HG03095 (cell line): ENCODE data around the gene CNDP1.

Source experiments
- ATAC-seq: cut with Tn5 transposase; IDR thresholded peaks from one replicate; pipeline ENCODE4 v1.9.1; 2021; ENCODE audit warnings: moderate library complexity; ENCODE audit not compliant: unreplicated experiment

CNDP1 gene

GRCh38 chr18:74577019-74577418, 42.7 kb downstream of the CNDP1 start:
- no peak for ATAC-seq

- no peak for ATAC-seq
Measured at GRCh38 chr18:74579496-74580065, 45.3 kb downstream of the CNDP1 start.

- ATAC-seq = no peak
Measured at GRCh38 chr18:74582642-74583041, 48.3 kb downstream of the CNDP1 start.

GRCh38 chr18:74587441-74587840, 53.1 kb downstream of the CNDP1 start:
- no peak for ATAC-seq

DNA sequence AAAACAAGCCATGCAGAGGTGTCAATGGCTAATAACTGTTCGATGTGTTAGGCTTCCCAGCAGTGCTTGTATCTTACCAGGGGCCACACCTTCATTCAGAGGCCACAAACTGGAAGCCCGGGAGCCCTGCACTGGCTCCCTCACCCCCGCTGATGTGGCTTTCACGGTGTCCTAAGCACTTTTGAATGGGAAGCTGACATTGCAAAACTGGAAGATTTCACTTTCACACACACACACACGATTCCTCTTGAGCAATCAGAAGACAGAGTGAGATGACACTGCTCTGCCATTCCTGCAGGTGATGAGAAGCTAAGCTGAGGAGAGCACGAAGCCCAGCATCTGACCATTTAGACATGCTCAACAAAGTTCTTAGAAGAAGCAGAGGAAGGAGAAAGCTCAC, 54.7 kb downstream of the CNDP1 start:
- no peak for ATAC-seq

GRCh38 chr18:74589811-74590210, 55.5 kb downstream of the CNDP1 start:
- ATAC-seq = no peak

- ATAC-seq = no peak
Measured at GRCh38 chr18:74590671-74591070, 56.4 kb downstream of the CNDP1 start.

GRCh38 chr18:74595431-74595830, 61.1 kb downstream of the CNDP1 start:
- no peak for ATAC-seq

DNA sequence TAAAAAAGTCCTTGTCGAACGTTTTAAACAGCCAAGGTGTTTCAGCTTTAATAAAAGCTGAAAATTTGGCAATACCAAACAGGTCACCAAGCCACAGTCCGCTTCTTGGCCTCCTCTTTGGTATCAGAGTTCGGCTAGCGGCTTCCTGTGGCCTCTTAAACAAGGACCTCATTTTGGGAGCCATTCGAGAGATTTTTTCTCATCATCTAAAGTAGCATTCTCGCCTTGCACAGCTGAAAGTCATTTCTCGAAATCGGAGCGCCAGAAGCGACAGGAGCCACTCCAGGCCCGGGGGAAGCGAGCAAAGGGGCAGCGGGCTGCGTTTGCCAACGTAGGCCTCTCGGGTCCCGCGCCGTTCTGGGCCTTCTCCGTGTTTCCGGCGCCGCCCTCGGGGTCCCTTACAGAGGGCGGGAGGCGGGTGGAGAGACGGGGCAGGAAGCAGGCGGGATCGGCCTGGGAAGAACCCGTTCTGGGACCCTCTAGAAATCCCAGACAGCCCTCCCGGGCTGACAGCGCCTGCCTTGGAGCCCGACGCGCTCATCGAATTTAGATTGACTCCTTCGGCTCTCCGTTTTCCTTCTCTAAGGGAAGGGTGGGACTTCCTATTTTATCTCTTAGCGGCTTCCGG, 62.8 kb downstream of the CNDP1 start:
- peak; percentile 32 for ATAC-seq

GRCh38 chr18:74597662-74598349, 63.5 kb downstream of the CNDP1 start, which contains the start of gene ZNF407:
Gene ZNF407 (plus strand): TSS chr18:74597870. CDS start chr18:74631020, 33,150 bp downstream.
- peak; percentile 66 for ATAC-seq

DNA sequence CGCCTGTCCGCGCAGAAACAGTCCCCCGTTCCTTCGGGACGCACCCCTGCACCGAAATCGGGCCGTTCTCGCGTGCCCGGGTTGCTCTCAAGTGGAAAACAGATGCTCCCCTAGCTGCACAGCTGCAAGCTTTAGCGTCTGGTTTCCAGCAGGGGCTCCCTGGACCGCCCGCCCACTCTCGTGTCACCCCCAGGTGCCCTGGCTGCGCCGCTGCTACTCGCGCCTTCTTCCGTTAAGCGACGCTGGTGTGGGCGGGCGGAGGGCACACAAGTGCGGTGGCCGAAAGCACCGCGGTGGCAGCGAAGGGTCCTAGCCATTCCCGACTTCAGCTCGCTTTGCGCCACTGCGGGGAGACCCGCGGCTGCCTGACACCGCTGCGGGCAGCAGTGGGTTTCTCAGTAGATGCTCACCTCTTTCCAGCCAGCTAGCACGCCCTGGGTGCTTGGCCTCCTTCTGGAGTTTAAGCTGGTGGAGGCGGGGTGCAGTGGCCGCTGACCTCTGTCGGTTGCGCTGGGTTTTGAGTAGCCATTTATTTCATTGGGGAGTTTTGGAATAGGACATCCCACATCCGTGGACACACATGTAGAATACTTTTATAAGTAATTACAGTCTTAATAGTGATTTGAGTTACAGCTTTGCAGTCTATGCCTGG, 64.2 kb downstream of the CNDP1 start:
- peak; percentile 49 for ATAC-seq

DNA sequence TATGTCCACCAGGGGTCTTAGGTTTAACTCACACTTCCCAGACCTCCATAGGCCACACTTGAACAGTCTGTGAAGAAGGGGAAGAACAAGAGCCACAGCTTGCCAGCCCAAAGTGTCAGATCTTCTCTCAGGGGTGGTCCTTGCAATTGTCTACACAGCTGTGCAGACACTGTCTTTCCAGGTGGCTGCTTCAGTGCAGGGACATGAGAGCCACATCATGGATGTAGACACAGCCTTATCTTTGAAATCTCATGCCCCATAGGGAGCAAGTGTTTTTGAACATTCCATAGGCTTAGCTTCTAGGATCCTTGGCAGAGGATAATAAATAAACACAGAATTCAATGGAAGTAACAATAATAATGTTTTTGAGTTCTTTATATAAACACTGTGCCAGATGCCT, 70.1 kb downstream of the CNDP1 start:
- ATAC-seq = no peak

GRCh38 chr18:74604774-74605173, 70.5 kb downstream of the CNDP1 start:
- no peak for ATAC-seq

DNA sequence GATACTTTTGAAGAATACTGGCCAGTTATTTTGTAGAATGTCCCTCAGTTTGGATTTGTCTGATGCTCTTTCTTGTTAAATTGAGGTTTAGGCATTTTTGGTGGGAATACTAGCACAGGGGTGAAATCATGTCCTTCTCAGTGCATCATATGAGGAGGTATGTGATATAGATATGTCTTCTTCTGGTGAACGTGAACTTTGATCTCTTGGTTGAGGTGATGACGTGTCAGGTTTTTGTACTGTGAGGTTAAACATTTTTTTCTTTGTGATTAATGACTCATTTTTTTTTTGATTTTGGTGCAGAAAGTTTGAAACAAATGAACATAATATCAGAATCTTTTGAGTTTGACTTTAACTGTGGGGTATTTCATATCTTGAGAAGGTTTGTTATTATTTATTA, 74.4 kb downstream of the CNDP1 start:
- ATAC-seq = no peak

- no peak for ATAC-seq
Measured at GRCh38 chr18:74609535-74609934, 75.2 kb downstream of the CNDP1 start.

GRCh38 chr18:74610051-74610615, 75.8 kb downstream of the CNDP1 start:
- no peak for ATAC-seq

GRCh38 chr18:74610860-74611259, 76.6 kb downstream of the CNDP1 start:
- no peak for ATAC-seq

GRCh38 chr18:74611765-74612164, 77.5 kb downstream of the CNDP1 start:
- no peak for ATAC-seq

- ATAC-seq = no peak
Measured at GRCh38 chr18:74613381-74613780, 79.1 kb downstream of the CNDP1 start.

DNA sequence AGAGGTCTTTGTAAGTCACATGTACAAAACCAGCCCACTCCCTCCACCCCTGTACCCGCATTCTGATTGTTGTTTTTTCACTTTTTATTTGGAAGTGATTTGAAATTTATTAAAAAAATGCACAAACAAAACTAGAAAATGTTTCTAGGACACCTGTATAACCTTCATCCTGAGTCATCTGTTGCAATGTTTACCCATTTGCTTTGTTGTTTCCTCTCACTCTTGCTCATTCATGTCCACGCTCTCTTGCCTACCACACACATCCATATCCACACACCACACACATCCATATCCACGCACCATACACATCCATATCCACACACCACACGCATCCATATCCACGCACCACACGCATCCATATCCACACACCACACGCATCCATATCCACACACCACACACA, 82.2 kb downstream of the CNDP1 start:
- no peak for ATAC-seq

- ATAC-seq = no peak
Measured at GRCh38 chr18:74617486-74617885, 83.2 kb downstream of the CNDP1 start.

DNA sequence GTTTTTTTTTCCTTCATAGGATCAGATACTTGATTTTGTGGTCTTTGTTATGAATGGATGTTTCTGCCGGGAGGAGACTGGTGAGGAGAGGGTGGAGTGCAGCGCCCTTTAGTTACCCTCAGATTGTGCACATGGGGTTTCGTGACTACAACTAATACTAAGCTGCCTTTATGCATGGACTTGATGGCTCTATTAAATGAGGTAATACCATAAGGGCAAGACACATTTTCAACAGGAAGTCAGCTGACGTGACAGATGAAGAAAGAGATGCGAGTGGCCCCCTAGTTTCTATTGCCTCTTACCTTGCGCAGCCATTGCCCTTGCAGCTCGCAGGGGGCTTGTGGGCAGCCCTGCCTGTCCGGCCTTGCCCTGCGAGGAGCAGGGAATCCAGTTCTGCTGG, 87.8 kb downstream of the CNDP1 start:
- ATAC-seq = no peak
